KMS-11 (cell line): Measurements from ENCODE around the gene HSPA1B.

Experiments
- H2AFZ ChIP-seq: fragments of 200-600 bp; sonication (generic); 2 replicates; pipeline ENCODE4 v1.6.1; 2016; ENCODE audit warnings: antibody characterized with exemption, mixed run types, low read depth
- H3K27ac ChIP-seq: fragments of 200-600 bp; sonication (generic); 2 replicates; pipeline ENCODE4 v1.6.1; 2016; ENCODE audit warnings: mild to moderate bottlenecking, mixed run types
- H3K27me3 ChIP-seq: fragments of 200-600 bp; sonication (generic); 2 replicates; pipeline ENCODE4 v1.6.1; 2017; ENCODE audit warnings: mild to moderate bottlenecking, low read depth, mixed run types, moderate library complexity; ENCODE audit not compliant: insufficient read depth
- H3K36me3 ChIP-seq: fragments of 200-600 bp; sonication (generic); 2 replicates; pipeline ENCODE4 v1.6.1; 2017; ENCODE audit warnings: mild to moderate bottlenecking, mixed run types; ENCODE audit not compliant: insufficient read depth
- H3K4me1 ChIP-seq: fragments of 200-600 bp; sonication (generic); 2 replicates; pipeline ENCODE4 v1.6.1; 2016; ENCODE audit warnings: mild to moderate bottlenecking, low read depth, mixed run types; ENCODE audit not compliant: poor library complexity, severe bottlenecking
- H3K4me2 ChIP-seq: fragments of 200-600 bp; sonication (generic); 2 replicates; pipeline ENCODE4 v1.7.0; 2016; ENCODE audit warnings: mild to moderate bottlenecking, mixed run types
- H3K4me3 ChIP-seq: fragments of 200-600 bp; sonication (generic); IDR thresholded peaks from 2 replicates; pipeline ENCODE4 v1.6.1; 2017; ENCODE audit warnings: low read depth, low read length, mixed read lengths; ENCODE audit not compliant: insufficient read depth
- H3K79me2 ChIP-seq: fragments of 200-600 bp; sonication (generic); 2 replicates; pipeline ENCODE4 v1.6.1; 2016; ENCODE audit warnings: low read depth, mixed run types; ENCODE audit not compliant: insufficient read depth
- H3K9ac ChIP-seq: fragments of 200-600 bp; sonication (generic); 2 replicates; pipeline ENCODE4 v1.6.1; 2016; ENCODE audit warnings: mild to moderate bottlenecking, mixed run types
- H4K20me1 ChIP-seq: fragments of 200-600 bp; sonication (generic); 2 replicates; pipeline ENCODE4 v1.6.1; 2016; ENCODE audit warnings: mild to moderate bottlenecking, mixed run types; ENCODE audit not compliant: insufficient read depth
- TF ChIP-seq, protein P1 (sequence below): fragments of 200-600 bp; sonication (generic); conservative IDR thresholded peaks from 2 replicates; pipeline ENCODE4 v1.6.1; 2017; ENCODE audit warnings: low read depth, mild to moderate bottlenecking, antibody characterized with exemption, low read length, moderate library complexity, mixed read lengths

HSPA1B gene

DNA sequence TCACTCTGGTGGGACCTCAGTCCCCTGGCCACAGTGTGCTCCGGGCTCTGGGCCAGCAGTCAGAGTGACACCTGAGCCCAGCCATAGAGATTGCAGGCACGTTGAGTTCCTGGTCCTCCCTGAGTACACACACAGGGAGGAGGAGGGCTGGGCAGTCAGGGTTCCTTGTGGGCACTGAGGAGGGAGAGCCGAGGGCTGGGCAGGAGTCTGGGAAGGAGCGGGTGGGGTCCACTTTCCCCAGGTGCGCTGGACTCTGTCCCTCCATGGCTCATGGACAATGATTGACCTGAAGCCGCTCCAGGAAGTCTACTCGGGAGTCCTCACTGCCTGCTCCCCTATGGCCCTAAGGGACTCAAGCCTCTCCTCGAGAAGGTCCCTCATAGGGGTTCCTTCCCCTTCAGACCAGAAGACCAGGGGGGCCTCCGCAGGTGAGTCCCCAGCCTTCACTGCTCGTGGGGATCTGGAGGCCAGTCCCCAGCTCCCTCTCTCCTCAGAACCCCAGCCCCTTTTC lies 50.2 kb downstream of the HSPA1B start:
- Histone ChIP-seq H3K27ac (no peak overlapping the region), H3K4me1 (peaks cover 16% of the 10 kb centered on the region), H3K9ac (no peak overlapping the region), H3K4me3 (no peak overlapping the region), H3K79me2 (no peaks in the 10 kb centered on the region), H3K27me3 (no peaks in the 10 kb centered on the region), H3K36me3 (no peaks in the 10 kb centered on the region), H2AFZ (no peak overlapping the region), H4K20me1 (no peaks in the 10 kb centered on the region), H3K4me2 (no peak overlapping the region)
- TF ChIP-seq, protein P1, sequence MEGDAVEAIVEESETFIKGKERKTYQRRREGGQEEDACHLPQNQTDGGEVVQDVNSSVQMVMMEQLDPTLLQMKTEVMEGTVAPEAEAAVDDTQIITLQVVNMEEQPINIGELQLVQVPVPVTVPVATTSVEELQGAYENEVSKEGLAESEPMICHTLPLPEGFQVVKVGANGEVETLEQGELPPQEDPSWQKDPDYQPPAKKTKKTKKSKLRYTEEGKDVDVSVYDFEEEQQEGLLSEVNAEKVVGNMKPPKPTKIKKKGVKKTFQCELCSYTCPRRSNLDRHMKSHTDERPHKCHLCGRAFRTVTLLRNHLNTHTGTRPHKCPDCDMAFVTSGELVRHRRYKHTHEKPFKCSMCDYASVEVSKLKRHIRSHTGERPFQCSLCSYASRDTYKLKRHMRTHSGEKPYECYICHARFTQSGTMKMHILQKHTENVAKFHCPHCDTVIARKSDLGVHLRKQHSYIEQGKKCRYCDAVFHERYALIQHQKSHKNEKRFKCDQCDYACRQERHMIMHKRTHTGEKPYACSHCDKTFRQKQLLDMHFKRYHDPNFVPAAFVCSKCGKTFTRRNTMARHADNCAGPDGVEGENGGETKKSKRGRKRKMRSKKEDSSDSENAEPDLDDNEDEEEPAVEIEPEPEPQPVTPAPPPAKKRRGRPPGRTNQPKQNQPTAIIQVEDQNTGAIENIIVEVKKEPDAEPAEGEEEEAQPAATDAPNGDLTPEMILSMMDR, result no peak

DNA sequence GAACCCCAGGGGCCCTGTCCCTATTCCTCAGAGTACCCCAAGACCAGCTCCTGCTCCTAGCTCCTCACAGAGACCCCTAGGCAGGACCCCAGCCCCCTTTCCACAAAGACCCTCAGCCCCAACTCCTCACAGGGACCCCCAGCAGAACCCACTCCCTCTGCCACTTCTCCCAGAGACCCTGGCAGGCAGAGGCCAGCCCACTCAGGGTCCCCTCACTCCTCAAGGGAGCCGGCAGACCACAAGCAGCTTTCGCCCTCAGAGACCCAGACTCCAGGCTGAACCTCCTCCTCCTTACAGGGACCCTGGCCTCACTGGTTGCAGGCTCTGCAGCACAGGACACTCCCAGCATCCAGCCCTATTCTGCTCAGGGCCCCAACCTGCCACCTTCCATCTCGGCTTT lies 50.7 kb downstream of the HSPA1B start:
- TF ChIP-seq, protein P1, result no peak
- Histone ChIP-seq H4K20me1 (no peaks in the 10 kb centered on the region), H3K27ac (no peak overlapping the region), H3K79me2 (no peaks in the 10 kb centered on the region), H3K27me3 (no peaks in the 10 kb centered on the region), H3K9ac (no peak overlapping the region), H3K4me2 (no peak overlapping the region), H3K4me3 (no peak overlapping the region), H3K36me3 (no peaks in the 10 kb centered on the region), H2AFZ (no peak overlapping the region), H3K4me1 (peaks cover 18% of the 10 kb centered on the region)

DNA sequence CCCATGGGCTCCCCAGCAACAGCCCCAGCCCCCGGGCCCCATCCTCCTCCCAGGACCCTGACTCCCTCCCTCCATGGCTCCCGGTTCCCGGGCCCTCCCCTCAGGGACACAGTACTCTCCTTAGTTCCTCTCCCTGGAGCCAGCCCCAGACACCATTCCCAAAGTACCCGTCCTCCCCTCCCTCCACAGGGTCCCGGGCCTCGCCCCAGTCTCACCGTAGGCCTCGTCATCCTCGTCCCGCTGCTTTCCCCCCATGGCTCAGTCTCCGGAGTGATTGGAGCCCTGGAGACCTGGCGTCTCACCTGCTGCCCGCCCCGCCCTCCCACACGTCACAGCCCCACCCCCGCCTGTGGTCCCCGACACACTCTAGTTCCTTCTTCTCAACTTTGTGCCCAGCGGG lies 51.2 kb downstream of the HSPA1B start, which contains the start of gene SLC44A4:
TSS of gene SLC44A4 (minus strand) at position 272 of the 400 bp plus-strand sequence. CDS start at position 255, 17 bp downstream.
- H3K79me2 ChIP-seq, result no peaks in the 10 kb centered on the region
- no peaks in the 10 kb centered on the region for H3K36me3 ChIP-seq
- TF ChIP-seq, protein P1, result no peak
- H3K27ac ChIP-seq, result no peak within 1 kb of the TSS
- no peak within 1 kb of the TSS for H3K4me2 ChIP-seq
- no peaks in the 10 kb centered on the region for H3K27me3 ChIP-seq
- H3K9ac ChIP-seq, result no peak within 1 kb of the TSS
- no peak within 1 kb of the TSS for H3K4me3 ChIP-seq
- no peak within 1 kb of the TSS for H2AFZ ChIP-seq
- no peaks in the 10 kb centered on the region for H4K20me1 ChIP-seq
- peaks cover 18% of the 10 kb centered on the region for H3K4me1 ChIP-seq

DNA sequence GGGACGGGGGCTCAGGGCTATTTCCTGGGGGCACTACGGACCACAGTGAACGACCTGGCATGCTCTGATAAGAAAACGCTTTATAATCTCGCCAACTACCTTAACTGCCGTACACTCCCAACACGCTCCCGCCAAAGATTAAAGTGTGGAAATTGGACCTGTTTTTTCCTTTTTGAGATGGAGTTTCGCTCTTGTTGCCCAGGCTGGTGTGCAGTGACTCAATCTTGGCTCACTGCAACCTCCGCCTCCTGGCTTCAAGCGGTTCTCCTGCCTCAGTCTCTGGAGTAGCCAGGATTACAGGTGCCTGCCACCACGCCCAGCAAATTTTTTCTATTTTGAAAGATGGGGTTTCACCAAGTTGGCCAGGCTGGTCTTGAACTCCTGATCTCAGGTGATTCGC lies 51.6 kb downstream of the HSPA1B start:
- no peak overlapping the region for H3K4me2 ChIP-seq

More for the DNA sequence above, 51.6 kb downstream of the HSPA1B start:
- Histone ChIP-seq H3K27me3 (no peaks in the 10 kb centered on the region), H2AFZ (no peak overlapping the region), H4K20me1 (no peaks in the 10 kb centered on the region), H3K27ac (no peak overlapping the region), H3K4me3 (no peak overlapping the region), H3K36me3 (no peaks in the 10 kb centered on the region), H3K9ac (no peak overlapping the region), H3K79me2 (no peaks in the 10 kb centered on the region), H3K4me1 (peaks cover 18% of the 10 kb centered on the region)
- TF ChIP-seq, protein P1, result no peak
